ENCODE data around the gene AQP1. TPM values are rescaled to one million over a fixed set of nuclear protein-coding genes. Genes with fewer than 3 reads are reported as not detected.

Gene AQP1
- total and polyA plus RNA-seq, 8 donors = 91.6 to 1,008 (median 183) TPM

DNA sequence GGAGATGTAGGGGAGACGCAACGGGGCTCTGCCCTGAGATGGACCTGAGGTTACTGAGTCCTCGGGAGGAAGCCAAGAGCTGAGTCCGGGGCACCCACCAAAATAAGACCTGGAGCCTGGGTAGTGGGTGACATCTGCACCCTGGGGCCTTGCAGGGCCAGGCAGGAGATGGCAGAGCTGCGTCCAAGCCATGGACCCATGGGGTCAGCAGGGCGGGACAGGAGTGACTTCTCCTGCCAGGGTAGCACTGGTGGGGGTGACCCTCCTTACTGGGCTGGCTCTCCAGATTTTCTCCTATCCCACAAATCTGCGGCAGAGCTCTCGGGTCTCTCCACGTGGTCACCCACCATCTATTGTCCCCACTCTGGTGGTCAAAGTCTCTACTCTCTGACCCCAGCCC, 54.2 kb downstream of the AQP1 start:
- H3K4me1 ChIP-seq = no peaks in the 10 kb centered on the region
- TF ChIP-seq, protein P1, sequence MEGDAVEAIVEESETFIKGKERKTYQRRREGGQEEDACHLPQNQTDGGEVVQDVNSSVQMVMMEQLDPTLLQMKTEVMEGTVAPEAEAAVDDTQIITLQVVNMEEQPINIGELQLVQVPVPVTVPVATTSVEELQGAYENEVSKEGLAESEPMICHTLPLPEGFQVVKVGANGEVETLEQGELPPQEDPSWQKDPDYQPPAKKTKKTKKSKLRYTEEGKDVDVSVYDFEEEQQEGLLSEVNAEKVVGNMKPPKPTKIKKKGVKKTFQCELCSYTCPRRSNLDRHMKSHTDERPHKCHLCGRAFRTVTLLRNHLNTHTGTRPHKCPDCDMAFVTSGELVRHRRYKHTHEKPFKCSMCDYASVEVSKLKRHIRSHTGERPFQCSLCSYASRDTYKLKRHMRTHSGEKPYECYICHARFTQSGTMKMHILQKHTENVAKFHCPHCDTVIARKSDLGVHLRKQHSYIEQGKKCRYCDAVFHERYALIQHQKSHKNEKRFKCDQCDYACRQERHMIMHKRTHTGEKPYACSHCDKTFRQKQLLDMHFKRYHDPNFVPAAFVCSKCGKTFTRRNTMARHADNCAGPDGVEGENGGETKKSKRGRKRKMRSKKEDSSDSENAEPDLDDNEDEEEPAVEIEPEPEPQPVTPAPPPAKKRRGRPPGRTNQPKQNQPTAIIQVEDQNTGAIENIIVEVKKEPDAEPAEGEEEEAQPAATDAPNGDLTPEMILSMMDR (IDR thresholded peaks at IDR 0.05) = no peak
- H3K27me3 ChIP-seq = no peaks in the 10 kb centered on the region
- H3K9me3 ChIP-seq = no peaks in the 10 kb centered on the region
- ATAC-seq (no peak), DNase-seq (no peak)
- no peaks in the 10 kb centered on the region for H3K36me3 ChIP-seq
- intact Hi-C loops (cut with DNase I) = no loop called here
- H3K27ac ChIP-seq = no peak overlapping the region
- H3K4me3 ChIP-seq = no peak overlapping the region

DNA sequence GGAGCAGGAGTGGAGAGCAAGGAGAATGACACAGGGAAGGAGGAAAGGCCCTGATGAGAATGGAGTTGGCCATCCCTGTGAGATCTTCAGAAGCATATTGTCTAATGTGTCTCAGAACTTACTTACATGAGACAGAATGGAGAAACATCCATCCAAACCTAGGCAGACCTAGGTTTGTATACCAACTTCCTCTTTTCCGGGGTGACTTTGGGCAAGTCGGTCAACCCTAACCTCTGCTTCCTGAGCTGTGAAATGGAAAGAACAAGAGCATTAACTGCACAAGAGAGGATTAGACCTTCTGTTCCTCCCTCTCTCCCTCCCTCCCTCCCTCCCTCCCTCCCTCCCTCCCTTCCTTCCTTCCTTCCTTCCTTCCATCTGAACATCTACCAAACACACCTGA, 56.6 kb downstream of the AQP1 start:
- Histone ChIP-seq H3K36me3 (no peaks in the 10 kb centered on the region), H3K4me3 (no peak overlapping the region), H3K27me3 (no peaks in the 10 kb centered on the region), H3K4me1 (no peaks in the 10 kb centered on the region), H3K9me3 (no peaks in the 10 kb centered on the region), H3K27ac (no peak overlapping the region)
- ATAC-seq (no peak), DNase-seq (no peak)
- intact Hi-C loops (cut with DNase I) = no loop called here
- TF ChIP-seq, protein P1 (IDR thresholded peaks at IDR 0.05) = no peak

GRCh38 chr7:30968747-30969603, 57.3 kb downstream of the AQP1 start:
- ATAC-seq = peak; percentile 84

GRCh38 chr7:30969604-30969970, 57.9 kb downstream of the AQP1 start:
- Histone ChIP-seq H3K36me3 (no peaks in the 10 kb centered on the region), H3K9me3 (no peaks in the 10 kb centered on the region), H3K4me3 (no peak overlapping the region), H3K27me3 (no peaks in the 10 kb centered on the region), H3K27ac (no peak overlapping the region), H3K4me1 (no peaks in the 10 kb centered on the region)
- ATAC-seq = no peak
- TF ChIP-seq, protein P1 (IDR thresholded peaks at IDR 0.05) = no peak
- intact Hi-C loops (cut with DNase I) = no loop called here
- DNase-seq = no peak

More at GRCh38 chr7:30968747-30969603, 57.3 kb downstream of the AQP1 start:
- Histone ChIP-seq H3K27me3 (no peaks in the 10 kb centered on the region), H3K4me1 (no peaks in the 10 kb centered on the region), H3K27ac (no peak overlapping the region), H3K36me3 (no peaks in the 10 kb centered on the region), H3K9me3 (no peaks in the 10 kb centered on the region), H3K4me3 (no peak overlapping the region)
- TF ChIP-seq, protein P1 (IDR thresholded peaks at IDR 0.05) = no peak
- intact Hi-C loops (cut with DNase I) = no loop called here
- DNase-seq = no peak

GRCh38 chr7:30970074-30970473, 58.4 kb downstream of the AQP1 start:
- no peaks in the 10 kb centered on the region for H3K36me3 ChIP-seq
- intact Hi-C loops (cut with DNase I) = loop anchor here in 1 of 2 donors (10.0 kb wide), 1 partner anchor 165 kb away; no protein-coding TSS in a partner anchor
- H3K4me3 ChIP-seq = no peak overlapping the region
- no peaks in the 10 kb centered on the region for H3K4me1 ChIP-seq
- H3K9me3 ChIP-seq = no peaks in the 10 kb centered on the region
- H3K27me3 ChIP-seq = no peaks in the 10 kb centered on the region
- TF ChIP-seq, protein P1 (IDR thresholded peaks at IDR 0.05) = no peak
- no peak for ATAC-seq
- DNase-seq = no peak
- H3K27ac ChIP-seq = no peak overlapping the region
